ENCODE results near the gene NDUFA8.
A peak's percentile ranks its signal among the peaks of the same experiment; 100 is the strongest.

NDUFA8 gene

DNA sequence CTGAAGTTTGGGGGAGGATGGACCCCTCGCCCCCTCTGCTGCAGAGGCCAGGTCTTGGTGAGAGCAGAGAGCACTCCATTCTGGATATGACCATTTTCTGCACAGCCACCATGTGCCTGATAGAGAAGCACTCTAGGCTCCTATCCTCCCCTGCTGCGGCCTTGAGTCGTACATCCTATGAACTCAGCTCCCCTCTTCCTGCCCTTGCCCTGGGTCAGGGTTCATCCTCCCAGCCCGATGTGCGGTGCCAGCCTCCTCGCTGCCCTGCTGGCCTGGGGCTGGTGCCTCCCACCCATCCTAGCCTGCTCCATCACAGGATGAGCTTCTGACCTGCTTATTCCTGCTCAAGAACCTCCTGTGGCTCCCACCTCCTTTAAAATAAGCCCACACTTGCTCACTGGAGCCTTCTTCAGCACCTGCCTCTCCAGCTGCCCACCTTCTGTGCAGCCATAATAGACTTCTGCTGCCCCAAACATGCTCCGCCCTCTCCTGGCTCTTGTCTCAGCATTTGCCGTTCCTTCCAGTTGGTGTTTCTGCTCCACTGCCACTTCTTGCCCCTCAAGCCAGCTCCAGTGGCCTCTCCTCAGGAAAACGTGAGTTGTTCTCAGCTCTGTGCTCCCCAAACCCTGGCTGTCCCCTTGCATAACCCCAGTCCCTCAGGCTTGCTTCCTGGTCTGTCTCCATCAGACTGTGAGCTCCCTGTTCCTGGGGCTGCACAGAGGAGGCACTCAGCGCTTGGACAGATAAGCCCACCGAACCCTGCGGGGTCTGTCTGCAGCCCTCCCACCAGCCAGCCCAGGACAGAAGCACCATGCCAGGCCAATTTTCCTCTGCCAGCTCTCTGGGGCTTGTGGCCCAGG lies 44.2 kb downstream of the NDUFA8 start:
- DNase-seq (no peak), ATAC-seq (no peak)
- no peak overlapping the region for H3K27ac Mint-ChIP-seq
- no peaks in the 10 kb centered on the region for H3K36me3 Mint-ChIP-seq (ENCODE audit: low read depth)
- no peaks in the 10 kb centered on the region for H3K4me1 Mint-ChIP-seq
- no peaks in the 10 kb centered on the region for H3K27me3 Mint-ChIP-seq
- no peaks in the 10 kb centered on the region for H3K9me3 Mint-ChIP-seq
- no peak overlapping the region for H3K4me3 Mint-ChIP-seq

DNA sequence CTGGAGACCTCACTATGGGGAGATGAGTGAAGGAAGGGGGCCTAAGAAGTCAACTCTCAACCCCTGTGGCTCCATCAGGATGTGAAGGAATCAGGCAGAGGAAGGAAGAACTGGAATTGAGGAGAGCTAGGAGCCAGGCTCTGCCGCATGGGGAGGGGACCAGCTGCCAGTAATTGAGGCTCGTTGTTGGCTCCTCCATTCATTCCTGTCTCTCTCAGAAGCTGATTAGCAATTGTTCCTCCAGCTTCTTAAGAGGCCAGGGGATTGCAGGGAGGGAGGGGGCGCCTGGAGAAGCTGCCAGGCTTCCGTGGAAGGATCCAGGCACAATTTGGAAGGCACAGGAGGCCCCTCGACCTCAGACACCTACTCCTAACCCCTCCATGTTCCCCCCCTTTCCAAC lies 46.0 kb downstream of the NDUFA8 start:
- Mint-ChIP-seq H3K4me1 (no peaks in the 10 kb centered on the region), H3K4me3 (no peak overlapping the region), H3K9me3 (no peaks in the 10 kb centered on the region), H3K27ac (no peak overlapping the region), H3K27me3 (no peaks in the 10 kb centered on the region), H3K36me3 (ENCODE audit: low read depth) (no peaks in the 10 kb centered on the region)
- no peak for DNase-seq
- ATAC-seq: no peak

GRCh38 chr9:122112238-122112637 lies 47.3 kb downstream of the NDUFA8 start:
- ATAC-seq (no peak), DNase-seq (no peak)
- Mint-ChIP-seq H3K4me3 (no peak overlapping the region), H3K4me1 (no peaks in the 10 kb centered on the region), H3K9me3 (no peaks in the 10 kb centered on the region), H3K27ac (no peak overlapping the region), H3K27me3 (no peaks in the 10 kb centered on the region), H3K36me3 (ENCODE audit: low read depth) (no peaks in the 10 kb centered on the region)

DNA sequence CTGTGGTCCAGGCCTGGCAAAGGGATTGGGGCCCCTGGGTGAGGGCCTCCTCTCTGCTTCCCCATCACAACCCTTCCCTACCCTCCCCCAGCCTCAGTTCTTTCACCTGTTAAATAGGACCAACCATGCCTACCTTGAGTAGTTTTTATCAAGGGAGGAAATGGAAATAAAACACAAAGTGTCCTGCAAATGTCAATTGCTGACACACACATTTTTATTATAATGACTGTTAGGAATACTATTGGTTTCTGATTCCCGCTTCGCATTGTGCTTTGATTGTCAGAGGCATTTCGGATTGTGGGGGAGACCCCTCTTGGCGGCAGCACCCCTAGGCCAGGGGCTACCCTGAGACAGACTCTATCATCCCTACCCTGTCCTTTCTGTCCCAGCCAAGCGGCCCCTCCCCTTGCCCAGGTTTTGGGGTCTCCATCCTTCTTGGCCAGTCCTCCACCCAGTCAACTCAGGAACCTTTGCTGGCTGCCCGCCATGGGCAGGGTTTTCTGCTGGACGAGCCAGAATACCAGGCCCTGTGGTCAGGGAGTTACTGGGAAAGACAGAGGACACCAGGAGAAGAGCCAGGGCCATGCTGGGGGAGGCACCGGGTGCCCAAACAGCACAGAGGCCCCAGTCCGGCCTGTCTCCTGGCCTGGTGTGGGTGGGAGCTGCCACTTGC lies 48.0 kb downstream of the NDUFA8 start:
- H3K9me3 Mint-ChIP-seq: no peaks in the 10 kb centered on the region
- no peak overlapping the region for H3K4me3 Mint-ChIP-seq
- H3K36me3 Mint-ChIP-seq (ENCODE audit: low read depth): no peaks in the 10 kb centered on the region
- H3K27ac Mint-ChIP-seq: no peak overlapping the region
- ATAC-seq (no peak), DNase-seq (no peak)
- H3K27me3 Mint-ChIP-seq: no peaks in the 10 kb centered on the region
- H3K4me1 Mint-ChIP-seq: no peaks in the 10 kb centered on the region

GRCh38 chr9:122110100-122110833 lies 49.3 kb downstream of the NDUFA8 start:
- no peak overlapping the region for H3K27ac Mint-ChIP-seq
- DNase-seq (no peak), ATAC-seq (no peak)
- H3K4me3 Mint-ChIP-seq: no peak overlapping the region
- H3K4me1 Mint-ChIP-seq: no peaks in the 10 kb centered on the region
- no peaks in the 10 kb centered on the region for H3K36me3 Mint-ChIP-seq (ENCODE audit: low read depth)
- no peaks in the 10 kb centered on the region for H3K9me3 Mint-ChIP-seq
- H3K27me3 Mint-ChIP-seq: no peaks in the 10 kb centered on the region

- peaks cover 1% of the 10 kb centered on the region for H3K36me3 Mint-ChIP-seq (ENCODE audit: low read depth)
- no peaks in the 10 kb centered on the region for H3K27me3 Mint-ChIP-seq
- ATAC-seq (no peak), DNase-seq (no peak)
- H3K27ac Mint-ChIP-seq: no peak overlapping the region
- H3K4me1 Mint-ChIP-seq: no peaks in the 10 kb centered on the region
- H3K4me3 Mint-ChIP-seq: no peak overlapping the region
- H3K9me3 Mint-ChIP-seq: peaks cover 3% of the 10 kb centered on the region
These were observed 50.4 kb downstream of the NDUFA8 start for GRCh38 chr9:122109035-122109813.

DNA sequence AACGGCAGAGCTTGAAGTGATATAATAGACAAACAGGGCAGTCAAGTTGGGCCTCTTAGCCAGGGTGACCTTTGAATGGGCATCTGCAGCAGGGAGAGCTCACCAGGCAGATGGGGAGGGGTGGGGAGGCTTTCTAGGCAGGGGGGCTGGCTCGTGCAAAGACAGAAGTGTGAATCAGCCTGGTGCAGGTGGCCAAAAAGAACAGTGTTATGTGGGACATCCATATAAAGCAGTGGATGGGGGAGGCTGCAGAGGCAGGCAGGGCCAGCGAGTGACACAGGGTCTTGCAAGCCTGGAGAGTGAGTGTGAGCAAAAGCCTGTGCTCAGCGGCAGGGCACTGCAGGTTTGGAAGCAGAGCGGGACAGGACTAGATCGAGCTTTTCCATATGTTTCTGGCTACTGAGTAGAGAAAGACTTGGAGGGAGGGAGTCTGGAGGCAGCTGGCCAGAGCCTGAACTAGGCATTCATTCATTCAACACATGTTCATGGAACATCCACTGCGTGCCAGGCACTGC lies 52.2 kb downstream of the NDUFA8 start:
- ATAC-seq: no peak
- Mint-ChIP-seq H3K9me3 (peaks cover 12% of the 10 kb centered on the region), H3K4me1 (no peaks in the 10 kb centered on the region), H3K36me3 (ENCODE audit: low read depth) (peaks cover 6% of the 10 kb centered on the region), H3K4me3 (no peak overlapping the region), H3K27me3 (no peaks in the 10 kb centered on the region), H3K27ac (no peak overlapping the region)
- no peak for DNase-seq

DNA sequence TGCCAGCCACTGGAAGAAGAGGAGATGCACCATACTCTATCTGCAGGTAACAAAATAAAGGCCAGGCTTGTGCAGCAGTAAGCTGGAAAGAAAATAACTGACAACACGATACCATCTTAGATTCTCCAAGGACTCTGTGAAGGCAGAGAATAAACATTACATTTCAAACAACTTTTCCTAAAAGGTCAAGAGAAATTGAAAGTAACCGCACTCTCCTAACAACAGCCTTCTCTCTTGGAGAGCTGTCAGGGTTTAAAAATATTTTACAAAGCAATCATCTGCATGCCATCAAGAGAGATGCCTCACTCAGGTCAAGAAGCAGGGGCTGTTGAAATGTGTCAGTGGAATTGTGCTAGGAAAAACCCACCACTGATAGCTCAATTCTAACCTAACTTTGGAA lies 53.0 kb downstream of the NDUFA8 start:
- Mint-ChIP-seq H3K4me1 (no peaks in the 10 kb centered on the region), H3K4me3 (no peak overlapping the region), H3K27ac (no peak overlapping the region), H3K9me3 (peaks cover 12% of the 10 kb centered on the region), H3K36me3 (ENCODE audit: low read depth) (peaks cover 6% of the 10 kb centered on the region), H3K27me3 (no peaks in the 10 kb centered on the region)
- ATAC-seq (no peak), DNase-seq (no peak)

DNA sequence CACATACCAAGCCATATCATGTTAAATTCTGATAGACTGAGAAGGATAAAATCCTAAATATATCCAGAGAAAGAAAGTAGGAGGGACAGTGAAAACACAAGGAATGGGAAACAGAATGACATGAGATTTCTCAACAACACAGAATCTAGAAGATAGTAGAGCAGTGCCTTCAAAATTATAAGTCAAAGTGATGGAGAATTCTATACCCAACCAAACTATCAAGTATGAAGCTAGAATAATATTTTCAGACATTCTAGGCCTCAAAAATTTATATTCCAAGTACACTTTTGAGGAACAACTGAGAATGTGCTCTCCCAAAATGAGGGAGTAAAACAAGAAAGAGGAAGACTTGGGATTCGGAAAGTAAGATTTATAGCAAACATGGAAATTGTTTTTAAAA lies 55.6 kb downstream of the NDUFA8 start:
- Mint-ChIP-seq H3K4me1 (peaks cover 3% of the 10 kb centered on the region), H3K36me3 (ENCODE audit: low read depth) (peaks cover 6% of the 10 kb centered on the region), H3K27me3 (peaks cover 3% of the 10 kb centered on the region), H3K9me3 (peaks cover 12% of the 10 kb centered on the region), H3K27ac (no peak overlapping the region), H3K4me3 (no peak overlapping the region)
- ATAC-seq: no peak
- no peak for DNase-seq

DNA sequence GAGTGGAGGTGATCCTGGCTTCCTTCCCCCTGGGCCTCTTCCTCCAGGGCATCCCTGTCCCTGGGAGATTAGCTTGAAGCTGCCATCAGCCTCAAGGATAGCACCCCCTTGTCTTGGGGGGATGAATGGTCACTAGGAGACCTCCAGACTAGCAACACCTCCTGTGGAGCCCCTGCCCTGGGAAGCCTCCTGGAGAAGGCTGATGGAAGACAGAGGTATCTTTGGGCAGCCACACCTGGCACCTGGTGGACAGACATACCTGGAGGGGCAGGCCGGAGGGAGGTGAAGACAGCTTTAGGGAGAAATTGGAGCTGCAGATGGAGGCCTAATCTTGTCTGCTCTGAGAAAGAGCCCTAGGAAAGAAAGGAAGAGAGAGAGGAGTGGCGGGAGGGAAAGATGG lies 57.4 kb downstream of the NDUFA8 start:
- Mint-ChIP-seq H3K27ac (no peak overlapping the region), H3K27me3 (peaks cover 3% of the 10 kb centered on the region), H3K9me3 (peaks cover 12% of the 10 kb centered on the region), H3K4me1 (peaks cover 3% of the 10 kb centered on the region), H3K4me3 (no peak overlapping the region), H3K36me3 (ENCODE audit: low read depth) (peaks cover 6% of the 10 kb centered on the region)
- no peak for DNase-seq
- no peak for ATAC-seq

- no peak overlapping the region for H3K4me3 Mint-ChIP-seq
These were observed 58.8 kb downstream of the NDUFA8 start for GRCh38 chr9:122100756-122101155.

DNA sequence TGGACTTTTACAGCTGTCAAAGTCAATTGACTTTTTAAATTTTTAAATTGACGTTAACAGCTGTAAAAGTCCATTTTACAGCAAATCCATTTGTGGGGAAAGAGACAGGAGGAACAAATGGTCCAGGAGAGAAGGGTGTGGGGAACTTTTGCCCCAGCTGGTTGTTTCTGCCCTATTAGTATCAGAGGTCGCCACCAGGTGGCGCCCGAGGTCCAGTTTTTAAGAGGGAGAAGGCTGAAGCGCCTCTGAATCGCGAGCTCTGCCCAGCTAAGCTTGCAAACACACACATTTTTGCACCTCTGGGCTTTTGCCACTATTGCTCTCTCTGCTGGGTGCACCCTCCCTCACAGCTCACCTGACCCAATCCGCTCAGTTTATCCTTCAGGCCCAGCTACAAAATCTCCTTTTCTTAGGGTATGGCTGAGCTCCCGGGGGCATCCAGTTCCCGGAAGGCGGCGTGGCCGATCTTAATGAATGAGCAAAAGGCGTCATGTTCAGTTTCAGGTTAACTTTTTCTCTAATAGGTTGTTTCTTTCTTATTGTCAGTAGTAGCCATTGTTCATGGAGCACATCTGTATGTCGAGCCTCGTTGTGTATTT lies 60.2 kb downstream of the NDUFA8 start:
- DNase-seq: peak; percentile 82
- H3K4me3 Mint-ChIP-seq: no peak overlapping the region
- peaks cover 14% of the 10 kb centered on the region for H3K4me1 Mint-ChIP-seq
- H3K27me3 Mint-ChIP-seq: peaks cover 10% of the 10 kb centered on the region
- ATAC-seq: peak; percentile 71
- peaks cover 6% of the 10 kb centered on the region for H3K36me3 Mint-ChIP-seq (ENCODE audit: low read depth)
- no peak overlapping the region for H3K27ac Mint-ChIP-seq
- peaks cover 10% of the 10 kb centered on the region for H3K9me3 Mint-ChIP-seq

More at GRCh38 chr9:122100756-122101155, 58.8 kb downstream of the NDUFA8 start:
- H3K9me3 Mint-ChIP-seq: peaks cover 12% of the 10 kb centered on the region
- no peak overlapping the region for H3K27ac Mint-ChIP-seq
- no peak for DNase-seq
- no peak for ATAC-seq
- peaks cover 3% of the 10 kb centered on the region for H3K4me1 Mint-ChIP-seq
- peaks cover 6% of the 10 kb centered on the region for H3K36me3 Mint-ChIP-seq (ENCODE audit: low read depth)
- H3K27me3 Mint-ChIP-seq: peaks cover 3% of the 10 kb centered on the region

DNA sequence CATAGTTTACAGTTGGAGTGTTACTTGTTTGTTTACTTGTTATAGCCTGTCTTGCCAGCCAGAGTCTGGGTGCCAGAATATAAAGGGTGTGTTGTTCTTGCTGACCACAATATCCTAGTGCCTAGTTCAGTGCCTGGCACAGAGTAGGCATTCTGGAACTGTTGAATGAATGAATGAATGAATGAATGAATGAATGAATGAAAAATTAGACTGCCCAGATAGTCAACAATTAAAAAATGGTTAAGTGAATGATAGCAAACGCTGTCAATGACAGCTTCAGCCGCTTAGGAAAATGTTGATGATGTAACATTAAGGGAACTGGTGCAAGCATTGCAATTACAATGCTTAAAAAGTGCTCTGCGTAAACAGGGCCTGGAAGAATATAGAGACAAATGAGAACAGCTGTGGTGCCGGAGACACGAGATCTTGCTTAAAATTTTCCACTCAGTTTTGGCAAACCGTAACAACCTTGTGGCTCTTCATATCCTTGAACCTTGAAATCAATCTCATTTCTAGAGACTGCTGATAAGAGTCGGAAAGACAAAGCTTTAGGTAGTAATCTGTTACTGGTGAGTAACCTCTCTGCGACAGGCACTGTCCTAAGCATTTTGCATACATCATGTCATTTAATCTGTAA lies 61.8 kb downstream of the NDUFA8 start:
- Mint-ChIP-seq H3K27ac (no peak overlapping the region), H3K4me1 (peaks cover 16% of the 10 kb centered on the region), H3K9me3 (no peaks in the 10 kb centered on the region), H3K4me3 (no peak overlapping the region), H3K36me3 (ENCODE audit: low read depth) (no peaks in the 10 kb centered on the region), H3K27me3 (peaks cover 15% of the 10 kb centered on the region)
- DNase-seq (no peak), ATAC-seq (no peak)

Measured in activated naive CD8-positive, alpha-beta T cell treated with anti-CD3 and anti-CD28 coated beads, Interleukin-2, amount 50 U/mL, for 24 hours (primary cell).